H9 (cell line): Measurements from ENCODE around the gene ARMC9. TPM values are rescaled to one million over a fixed set of nuclear protein-coding genes. Genes with fewer than 3 reads are reported as not detected.
A peak's percentile ranks its signal among the peaks of the same experiment; 100 is the strongest.

Source experiments
- DNase-seq: peaks from one replicate; pipeline ENCODE4 v3.0.0-alpha.2; 2017
- H2AFZ ChIP-seq: one replicate; pipeline ENCODE4 v1.6.1; 2013; ENCODE audit warnings: mild to moderate bottlenecking, low read length, control low read depth, moderate library complexity
- H2AK5ac ChIP-seq: 2 replicates; pipeline ENCODE4 v1.6.1; 2013; ENCODE audit warnings: low read length, control low read depth, mixed read lengths; ENCODE audit not compliant: insufficient read length
- H2BK120ac ChIP-seq: one replicate; pipeline ENCODE4 v1.6.1; 2013; ENCODE audit warnings: low read depth, mild to moderate bottlenecking, low read length, control low read depth, inconsistent platforms; ENCODE audit not compliant: poor library complexity, severe bottlenecking
- H2BK12ac ChIP-seq: 2 replicates; pipeline ENCODE4 v1.6.1; 2013; ENCODE audit warnings: low read length, control low read depth, mixed read lengths, low read depth; ENCODE audit not compliant: insufficient read length
- H2BK15ac ChIP-seq: 2 replicates; pipeline ENCODE4 v1.6.1; 2013; ENCODE audit warnings: low read depth, low read length, control low read depth
- H2BK20ac ChIP-seq: one replicate; pipeline ENCODE4 v1.6.1; 2013; ENCODE audit warnings: low read depth, mild to moderate bottlenecking, low read length, control low read depth, inconsistent platforms; ENCODE audit not compliant: poor library complexity, severe bottlenecking
- H2BK5ac ChIP-seq: 2 replicates; pipeline ENCODE4 v1.6.1; 2013; ENCODE audit warnings: low read length, control low read depth, mixed read lengths; ENCODE audit not compliant: insufficient read length
- H3K14ac ChIP-seq: 2 replicates; pipeline ENCODE4 v1.6.1; 2013; ENCODE audit warnings: low read length, control low read depth; ENCODE audit not compliant: insufficient read depth
- H3K18ac ChIP-seq: 2 replicates; pipeline ENCODE4 v1.6.1; 2013; ENCODE audit warnings: low read depth, mild to moderate bottlenecking, mixed read lengths, low read length, control low read depth; ENCODE audit not compliant: insufficient read length
- H3K23ac ChIP-seq: 2 replicates; pipeline ENCODE4 v1.6.1; 2013; ENCODE audit warnings: low read length, control low read depth, mixed read lengths, low read depth; ENCODE audit not compliant: insufficient read length
- H3K23me2 ChIP-seq: 2 replicates; pipeline ENCODE4 v1.6.1; 2013; ENCODE audit warnings: low read depth, mild to moderate bottlenecking, mixed read lengths, low read length, control low read depth; ENCODE audit not compliant: insufficient read length, poor library complexity, severe bottlenecking
- H3K27ac ChIP-seq: 2 replicates; pipeline ENCODE4 v1.5.1; 2013; ENCODE audit warnings: low read length, control low read depth, mixed read lengths, low read depth; ENCODE audit not compliant: insufficient read length
- H3K27me3 ChIP-seq: 2 replicates; pipeline ENCODE4 v1.6.1; 2013; ENCODE audit warnings: low read length, control low read depth, inconsistent platforms; ENCODE audit not compliant: insufficient read depth
- H3K4ac ChIP-seq: 2 replicates; pipeline ENCODE4 v1.6.1; 2013; ENCODE audit warnings: low read depth, mild to moderate bottlenecking, control low read depth, inconsistent platforms, low read length, moderate library complexity
- H3K4me1 ChIP-seq: 2 replicates; pipeline ENCODE4 v1.6.1; 2013; ENCODE audit warnings: low read length, control low read depth, inconsistent platforms; ENCODE audit not compliant: insufficient read depth
- H3K4me2 ChIP-seq: 2 replicates; pipeline ENCODE4 v1.6.1; 2013; ENCODE audit warnings: low read length, control low read depth, mixed read lengths; ENCODE audit not compliant: insufficient read length, insufficient read depth
- H3K56ac ChIP-seq: 2 replicates; pipeline ENCODE4 v1.6.1; 2013; ENCODE audit warnings: low read depth, mild to moderate bottlenecking, mixed read lengths, low read length, control low read depth; ENCODE audit not compliant: insufficient read length
- H3K79me1 ChIP-seq: 2 replicates; pipeline ENCODE4 v1.6.1; 2013; ENCODE audit warnings: low read depth, mild to moderate bottlenecking, moderate library complexity, low read length, control low read depth, inconsistent platforms; ENCODE audit not compliant: insufficient read depth, poor library complexity, severe bottlenecking
- H3K79me2 ChIP-seq: 2 replicates; pipeline ENCODE4 v1.6.1; 2013; ENCODE audit warnings: low read length, control low read depth, inconsistent platforms; ENCODE audit not compliant: insufficient read depth
- H3K9ac ChIP-seq: 2 replicates; pipeline ENCODE4 v1.6.1; 2013; ENCODE audit warnings: low read length, control low read depth, mixed read lengths; ENCODE audit not compliant: insufficient read length; ENCODE audit errors: extremely low read depth
- H3K9me3 ChIP-seq: one replicate; pipeline ENCODE4 v1.6.1; 2013; ENCODE audit warnings: low read depth, low read length, inconsistent platforms; ENCODE audit not compliant: control insufficient read depth
- H3T11ph ChIP-seq: one replicate; pipeline ENCODE4 v1.6.1; 2013; ENCODE audit warnings: mild to moderate bottlenecking, low read length, control low read depth, inconsistent platforms
- H4K20me1 ChIP-seq: one replicate; pipeline ENCODE4 v1.6.1; 2013; ENCODE audit not compliant: control insufficient read depth, insufficient read length, insufficient read depth
- H4K5ac ChIP-seq: 2 replicates; pipeline ENCODE4 v1.6.1; 2013; ENCODE audit warnings: low read depth, mild to moderate bottlenecking, mixed read lengths, low read length, control low read depth; ENCODE audit not compliant: insufficient read length
- H4K8ac ChIP-seq: replicated peaks from 2 replicates; pipeline ENCODE4 v1.6.1; 2013; ENCODE audit warnings: low read length, control low read depth, mixed read lengths, low read depth; ENCODE audit not compliant: insufficient read length
- H4K91ac ChIP-seq: 2 replicates; pipeline ENCODE4 v1.6.1; 2013; ENCODE audit warnings: low read depth, mild to moderate bottlenecking, moderate library complexity, mixed read lengths, low read length, control low read depth; ENCODE audit not compliant: insufficient read length
- H3K27ac Mint-ChIP-seq, 3 experiments: 2 replicates in 2 of 3; 3 replicates in 1 of 3; pipeline ENCODE4 v1.8.0; 2020 to 2021; ENCODE audit warnings: mixed read lengths in 3 of 3, mild to moderate bottlenecking in 1 of 3, moderate library complexity in 1 of 3
- H3K27me3 Mint-ChIP-seq: 2 replicates; pipeline ENCODE4 v1.8.0; 2021; ENCODE audit warnings: low read depth, mild to moderate bottlenecking, moderate library complexity, mixed read lengths
- H3K36me3 Mint-ChIP-seq, 3 experiments: 2 replicates in 2 of 3; 3 replicates in 1 of 3; pipeline ENCODE4 v1.8.0; 2020 to 2021; ENCODE audit warnings: low read depth in 3 of 3, mixed read lengths in 3 of 3; ENCODE audit not compliant: insufficient read depth in 1 of 3
- H3K4me1 Mint-ChIP-seq, 2 experiments: 2 replicates each; pipeline ENCODE4 v1.8.0; 2020; ENCODE audit warnings: mixed read lengths in 2 of 2
- H3K4me3 Mint-ChIP-seq, 2 experiments: 2 replicates in 1 of 2; 3 replicates in 1 of 2; pipeline ENCODE4 v1.8.0; 2020 to 2021; ENCODE audit warnings: mild to moderate bottlenecking in 2 of 2, mixed read lengths in 2 of 2, moderate library complexity in 1 of 2
- H3K9me3 Mint-ChIP-seq, 2 experiments: 2 replicates in 1 of 2; 3 replicates in 1 of 2; pipeline ENCODE4 v1.8.0; 2020; ENCODE audit warnings: mild to moderate bottlenecking in 2 of 2, mixed read lengths in 2 of 2, moderate library complexity in 1 of 2
- WGBS: extraction: QIAGEN DNeasy Blood & Tissue Kit; methylation state at CpG from one replicate; pipeline ENCODE4 v1.1.7; 2013; ENCODE audit warnings: missing lambda C conversion rate, low lambda C conversion rate, mixed read lengths; ENCODE audit not compliant: insufficient read length; ENCODE audit errors: extremely low coverage; 5-methylcytosine and 5-hydroxymethylcytosine counted together
- total RNA-seq: library from RNA; stranded (reverse); gene quantifications from 2 replicates; pipeline ENCODE4 v1.2.1, GENCODE V29; 2021
- TF ChIP-seq, protein P1 (sequence below): fragments of 200-600 bp; sonication (generic); conservative IDR thresholded peaks from 3 replicates; pipeline ENCODE4 v1.8.0; 2021; ENCODE audit warnings: antibody characterized with exemption, mild to moderate bottlenecking

ARMC9 gene
- total RNA-seq, 1 experiment from 2014 or later = 37.6 TPM

DNA sequence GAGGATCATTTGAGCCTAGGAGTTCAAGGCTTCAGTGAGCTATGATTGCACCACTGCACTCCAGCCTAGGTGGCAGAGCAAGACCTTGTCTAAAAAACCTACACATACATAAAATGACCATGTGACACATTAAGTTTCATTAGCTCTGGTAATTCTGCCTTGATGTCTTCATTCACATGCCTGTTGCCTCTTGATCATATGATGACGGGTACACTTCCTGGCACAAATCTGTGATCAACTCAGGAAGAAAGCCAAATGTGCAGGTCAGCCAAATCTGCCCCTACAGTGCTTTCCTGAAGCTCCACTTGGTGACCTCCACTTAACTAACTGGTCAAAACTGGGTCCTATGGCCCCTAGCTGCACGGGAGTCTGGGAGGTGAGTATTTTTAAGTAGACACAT is 142.7 kb downstream of the ARMC9 start:
- Histone ChIP-seq H4K5ac (no peak overlapping the region), H3K23ac (no peak overlapping the region), H3K4ac (no peak overlapping the region), H4K20me1 (no peaks in the 10 kb centered on the region), H3K27ac (no peak overlapping the region), H3K27me3 (no peaks in the 10 kb centered on the region), H3K79me2 (no peaks in the 10 kb centered on the region), H3K9me3 (no peaks in the 10 kb centered on the region), H4K8ac (no peak overlapping the region), H3K4me2 (no peak overlapping the region), H3K4me1 (no peaks in the 10 kb centered on the region), H2BK15ac (no peak overlapping the region), H3K23me2 (no peaks in the 10 kb centered on the region), H2BK20ac (no peak overlapping the region), H3K79me1 (no peaks in the 10 kb centered on the region), H2BK120ac (no peak overlapping the region), H3K9ac (no peak overlapping the region), H2BK5ac (no peak overlapping the region), H3T11ph (no peak overlapping the region), H4K91ac (no peak overlapping the region), H3K14ac (no peak overlapping the region), H3K18ac (no peak overlapping the region), H2AK5ac (no peak overlapping the region), H3K56ac (no peak overlapping the region), H2AFZ (no peak overlapping the region), H2BK12ac (no peak overlapping the region)
- H3K4me3 Mint-ChIP-seq = no peak overlapping the region
- peaks cover 11 to 18% of the 10 kb centered on the region in 2 experiments for H3K4me1 Mint-ChIP-seq
- TF ChIP-seq, protein P1, sequence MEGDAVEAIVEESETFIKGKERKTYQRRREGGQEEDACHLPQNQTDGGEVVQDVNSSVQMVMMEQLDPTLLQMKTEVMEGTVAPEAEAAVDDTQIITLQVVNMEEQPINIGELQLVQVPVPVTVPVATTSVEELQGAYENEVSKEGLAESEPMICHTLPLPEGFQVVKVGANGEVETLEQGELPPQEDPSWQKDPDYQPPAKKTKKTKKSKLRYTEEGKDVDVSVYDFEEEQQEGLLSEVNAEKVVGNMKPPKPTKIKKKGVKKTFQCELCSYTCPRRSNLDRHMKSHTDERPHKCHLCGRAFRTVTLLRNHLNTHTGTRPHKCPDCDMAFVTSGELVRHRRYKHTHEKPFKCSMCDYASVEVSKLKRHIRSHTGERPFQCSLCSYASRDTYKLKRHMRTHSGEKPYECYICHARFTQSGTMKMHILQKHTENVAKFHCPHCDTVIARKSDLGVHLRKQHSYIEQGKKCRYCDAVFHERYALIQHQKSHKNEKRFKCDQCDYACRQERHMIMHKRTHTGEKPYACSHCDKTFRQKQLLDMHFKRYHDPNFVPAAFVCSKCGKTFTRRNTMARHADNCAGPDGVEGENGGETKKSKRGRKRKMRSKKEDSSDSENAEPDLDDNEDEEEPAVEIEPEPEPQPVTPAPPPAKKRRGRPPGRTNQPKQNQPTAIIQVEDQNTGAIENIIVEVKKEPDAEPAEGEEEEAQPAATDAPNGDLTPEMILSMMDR = no peak
- 0 out of 7 replicates have a peak overlapping the region, but pooled peaks of 2 of the 3 experiments have one; percentile 12 to 62 for H3K27ac Mint-ChIP-seq
- H3K36me3 Mint-ChIP-seq = peaks cover 5 to 7% (median 7%) of the 10 kb centered on the region in 3 experiments; a peak in 5 of 7 replicates
- DNase-seq = no peak
- WGBS = no CpG with 5 or more reads among the region's 2 CpGs
- no peaks in the 10 kb centered on the region for H3K27me3 Mint-ChIP-seq
- no peaks in the 10 kb centered on the region for H3K9me3 Mint-ChIP-seq
